GM18519 (cell line): ENCODE results near the gene DYSF.

Experiments
- ATAC-seq: cut with Tn5 transposase; IDR thresholded peaks from one replicate; pipeline ENCODE4 v1.9.1; 2021; ENCODE audit warnings: mild to moderate bottlenecking, moderate library complexity; ENCODE audit not compliant: unreplicated experiment, low FRiP score

DYSF gene

DNA sequence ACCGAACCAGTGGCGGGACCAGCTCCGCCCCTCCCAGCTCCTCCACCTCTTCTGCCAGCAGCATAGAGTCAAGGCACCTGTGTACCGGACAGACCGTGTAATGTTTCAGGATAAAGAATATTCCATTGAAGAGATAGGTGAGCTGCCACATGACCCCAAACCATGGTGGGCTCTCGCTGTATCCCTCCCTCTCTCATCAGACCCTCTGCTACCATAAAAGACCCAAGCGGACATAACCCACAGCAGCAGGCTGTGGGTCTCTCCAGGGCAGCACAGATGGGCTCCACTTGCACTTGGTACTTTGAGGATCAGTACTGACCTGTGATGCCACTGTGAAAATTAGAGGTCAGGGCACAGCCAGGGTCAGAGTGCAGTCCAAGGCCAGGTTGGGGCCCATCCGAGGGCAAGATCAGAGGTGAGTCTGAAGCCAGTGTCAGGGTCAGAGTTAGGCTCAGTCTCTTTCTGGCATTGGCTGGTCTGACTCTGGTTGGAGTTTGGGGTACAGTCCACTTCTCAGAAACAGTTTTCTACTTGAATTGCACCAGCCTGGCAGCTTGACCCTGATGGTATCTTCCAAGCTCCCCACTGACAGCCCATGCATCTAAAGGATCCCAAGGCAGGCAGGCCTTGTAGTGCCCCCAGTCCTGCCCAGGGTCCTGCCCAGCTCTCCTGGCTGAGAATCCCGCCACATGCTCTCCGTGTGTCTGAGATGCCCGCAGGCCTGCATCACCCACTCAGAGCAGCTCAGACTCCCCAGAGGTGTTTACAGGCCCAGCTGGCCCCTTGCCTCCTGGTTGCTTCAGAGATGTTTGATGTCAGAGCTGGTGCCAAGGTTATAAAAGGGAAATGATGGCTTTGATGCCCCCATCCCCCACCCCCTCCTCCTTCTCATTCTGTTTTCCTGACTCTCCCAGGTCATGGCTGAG, 212.1 kb downstream of the DYSF start:
- no peak for ATAC-seq

DNA sequence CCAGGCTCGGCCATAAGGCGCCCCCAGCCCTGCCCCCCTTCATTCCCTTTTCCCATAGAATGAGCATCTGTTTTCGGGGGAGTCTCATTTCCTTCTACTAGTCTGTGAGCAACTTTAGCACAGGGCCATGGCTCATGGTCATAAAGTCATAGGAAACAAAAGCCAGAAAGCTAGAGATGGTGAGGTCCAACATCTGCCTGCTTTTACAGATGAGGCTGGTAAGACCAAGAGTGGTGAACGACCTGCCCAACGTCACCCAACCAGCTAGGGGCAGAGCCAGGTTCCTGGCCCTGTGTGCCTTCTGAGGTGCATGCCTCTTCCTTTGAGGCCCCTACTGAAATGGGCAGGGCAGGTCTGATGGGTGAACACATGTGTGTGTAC, 212.7 kb downstream of the DYSF start:
- ATAC-seq, result no peak

DNA sequence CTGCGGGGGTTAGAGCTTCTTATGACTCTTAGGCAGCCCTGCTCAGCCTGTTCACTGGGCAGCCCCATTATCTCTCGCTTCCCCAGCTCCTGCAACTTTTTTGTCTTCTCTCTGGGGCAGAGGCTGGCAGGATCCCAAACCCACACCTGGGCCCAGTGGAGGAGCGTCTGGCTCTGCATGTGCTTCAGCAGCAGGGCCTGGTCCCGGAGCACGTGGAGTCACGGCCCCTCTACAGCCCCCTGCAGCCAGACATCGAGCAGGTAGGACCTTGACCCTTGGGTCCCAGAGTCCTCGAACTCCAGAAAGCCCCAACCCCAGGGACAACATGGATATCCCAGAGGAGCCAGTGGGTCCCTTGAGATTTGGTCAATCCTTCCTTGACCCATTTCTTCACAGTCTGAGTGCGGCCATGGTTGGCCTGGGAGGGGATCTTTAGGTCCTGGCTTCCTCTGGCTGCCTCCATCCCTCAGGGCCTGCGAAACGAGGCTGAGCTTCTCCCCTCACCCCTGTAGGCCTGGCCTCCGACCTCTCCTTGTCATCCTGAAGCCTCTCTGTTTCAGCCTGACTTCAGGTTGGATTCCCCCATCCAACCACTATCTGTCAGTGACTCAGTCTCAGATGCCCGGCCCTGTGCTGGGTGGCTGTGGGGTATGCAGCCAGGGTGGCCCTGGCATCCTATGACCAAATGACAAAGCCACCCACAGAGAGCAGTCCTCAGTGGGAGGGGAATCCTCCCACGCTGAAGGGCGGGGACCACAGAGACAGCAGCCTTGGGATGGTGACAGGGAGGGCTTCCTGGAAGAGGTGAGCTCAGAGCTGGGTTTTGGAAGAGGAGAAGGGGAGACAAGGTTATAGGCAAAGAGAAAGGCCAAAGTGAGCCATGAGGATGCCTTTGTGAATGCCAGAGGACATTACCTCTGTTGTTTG, 214.2 kb downstream of the DYSF start:
- no peak for ATAC-seq

DNA sequence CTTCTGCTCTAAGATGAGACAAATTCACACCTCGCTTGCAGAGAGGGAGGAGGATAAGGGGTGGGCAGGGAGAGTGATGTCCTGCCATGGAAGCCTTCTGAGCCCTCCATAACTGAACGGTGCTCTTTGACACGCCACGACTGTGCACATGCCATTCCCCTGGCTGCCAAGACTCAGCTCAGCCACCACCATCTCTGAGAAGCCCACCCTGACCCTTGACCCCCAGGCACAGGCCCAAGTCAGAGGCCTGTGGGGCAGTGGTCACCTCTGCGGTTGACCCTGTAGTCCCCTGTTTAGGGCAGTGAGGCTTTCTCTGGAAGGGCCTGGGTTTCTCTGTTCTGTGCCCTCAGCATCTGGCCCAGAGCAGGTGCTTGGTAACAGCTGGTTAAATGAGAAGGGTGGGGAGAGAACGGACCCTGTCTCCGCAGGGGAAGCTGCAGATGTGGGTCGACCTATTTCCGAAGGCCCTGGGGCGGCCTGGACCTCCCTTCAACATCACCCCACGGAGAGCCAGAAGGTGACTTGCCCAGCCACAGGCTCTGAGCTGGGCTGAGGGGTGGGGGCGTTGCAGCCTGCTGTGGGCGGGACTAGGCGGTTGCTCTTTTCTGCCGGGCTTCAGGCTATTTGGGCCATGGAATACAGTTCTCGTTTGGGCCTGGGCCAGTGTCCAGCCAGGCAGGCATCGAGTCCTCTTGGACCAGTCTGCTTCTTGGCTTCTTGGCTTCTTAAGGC, 215.1 kb downstream of the DYSF start:
- ATAC-seq, result no peak

DNA sequence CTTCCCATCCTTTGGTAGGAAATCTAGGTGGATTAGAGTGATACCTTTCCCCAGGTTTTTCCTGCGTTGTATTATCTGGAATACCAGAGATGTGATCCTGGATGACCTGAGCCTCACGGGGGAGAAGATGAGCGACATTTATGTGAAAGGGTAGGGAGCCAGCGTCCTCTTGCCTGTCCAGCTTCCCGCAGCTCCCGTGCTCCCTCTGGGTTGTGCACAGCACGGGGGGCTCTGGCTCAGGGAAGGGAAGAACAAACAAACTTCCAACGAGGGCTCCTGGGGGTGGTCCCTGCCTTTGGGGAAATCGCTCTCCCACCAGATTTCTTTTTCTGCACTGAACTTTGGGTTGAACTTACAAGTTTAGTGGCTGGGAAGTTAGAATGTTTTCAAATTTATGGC, 215.7 kb downstream of the DYSF start:
- no peak for ATAC-seq

DNA sequence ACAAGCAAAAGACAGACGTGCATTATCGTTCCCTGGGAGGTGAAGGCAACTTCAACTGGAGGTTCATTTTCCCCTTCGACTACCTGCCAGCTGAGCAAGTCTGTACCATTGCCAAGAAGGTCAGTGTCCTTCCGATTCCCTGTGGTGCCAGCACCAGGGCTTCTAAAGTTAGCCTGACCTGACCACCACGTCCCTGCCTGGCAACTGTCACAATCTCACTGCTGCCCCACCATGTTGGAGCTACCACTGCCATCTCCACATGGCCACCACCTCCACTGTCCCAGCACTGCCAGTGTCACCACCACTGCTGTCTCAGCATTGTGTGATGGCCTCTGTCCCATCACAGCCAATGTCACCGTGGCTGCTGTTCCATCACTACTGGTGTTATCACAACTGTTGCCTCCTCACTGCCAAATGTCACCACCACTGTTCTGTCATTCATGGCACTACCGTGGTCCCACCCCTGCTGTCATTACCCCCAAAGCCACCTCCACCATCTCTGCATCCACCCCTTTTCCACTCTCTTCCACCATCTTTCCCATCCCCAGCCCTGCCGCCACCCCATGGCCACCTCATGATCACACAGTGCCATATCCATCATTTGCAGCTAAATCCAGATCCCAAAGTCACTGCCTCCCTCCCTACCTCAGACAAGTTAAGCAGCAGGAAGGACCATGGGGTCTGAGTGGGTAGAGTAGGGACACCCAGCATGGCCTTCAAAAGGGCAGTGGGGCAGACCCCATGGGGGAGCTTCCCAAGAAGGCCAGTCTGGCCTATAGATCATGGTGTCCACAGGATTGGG, 216.5 kb downstream of the DYSF start:
- ATAC-seq, result no peak

DNA sequence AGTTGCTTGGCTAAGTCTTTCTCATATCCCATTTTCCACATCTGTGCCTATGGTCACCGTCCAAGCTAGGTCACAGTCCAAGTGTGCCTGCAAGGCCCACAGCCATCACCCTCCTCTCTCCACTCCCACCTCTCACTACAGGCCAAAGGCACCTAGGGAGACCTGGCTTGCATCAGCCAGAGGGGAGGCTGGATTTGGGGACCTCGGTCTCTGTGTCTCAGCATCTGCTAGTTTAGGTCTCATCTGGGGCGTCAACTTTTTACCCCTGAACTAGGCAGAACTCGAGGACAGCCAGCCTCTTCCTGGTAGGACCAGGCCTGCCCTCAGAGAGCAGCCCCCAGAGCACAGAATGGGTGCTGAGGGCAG, 217.1 kb downstream of the DYSF start:
- ATAC-seq, result no peak

DNA sequence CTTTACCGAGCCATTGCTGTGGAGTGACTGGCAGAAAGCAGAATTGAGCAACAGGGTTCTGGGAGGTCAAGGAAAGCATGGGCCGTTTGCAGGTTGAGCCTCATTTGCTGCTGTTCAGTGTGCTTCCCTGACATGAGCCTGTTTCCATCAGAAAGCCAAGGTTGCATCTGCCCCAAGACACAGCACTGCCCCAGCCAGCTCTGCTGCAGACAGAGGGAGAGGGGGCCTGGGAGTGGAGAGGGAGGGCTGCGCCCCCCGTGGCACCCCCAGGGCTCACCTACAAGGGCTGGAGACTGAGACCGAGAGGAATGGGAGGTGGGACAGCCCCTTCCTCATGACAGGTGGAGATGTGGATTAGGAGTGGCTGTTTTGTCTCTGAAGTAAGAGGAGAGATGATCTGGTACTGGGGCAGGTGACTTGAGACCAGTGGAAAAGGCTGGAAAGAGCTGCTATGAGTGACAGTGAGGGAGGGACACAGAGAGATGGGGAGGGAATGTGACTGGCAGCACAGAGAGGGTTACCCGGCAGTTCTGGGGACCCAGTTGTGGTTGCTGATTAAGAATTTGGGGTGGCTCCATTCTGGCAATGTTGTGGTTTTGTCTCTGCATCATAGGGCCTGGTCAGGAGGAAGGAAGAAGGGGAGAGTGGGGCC, 218.0 kb downstream of the DYSF start:
- ATAC-seq, result no peak

DNA sequence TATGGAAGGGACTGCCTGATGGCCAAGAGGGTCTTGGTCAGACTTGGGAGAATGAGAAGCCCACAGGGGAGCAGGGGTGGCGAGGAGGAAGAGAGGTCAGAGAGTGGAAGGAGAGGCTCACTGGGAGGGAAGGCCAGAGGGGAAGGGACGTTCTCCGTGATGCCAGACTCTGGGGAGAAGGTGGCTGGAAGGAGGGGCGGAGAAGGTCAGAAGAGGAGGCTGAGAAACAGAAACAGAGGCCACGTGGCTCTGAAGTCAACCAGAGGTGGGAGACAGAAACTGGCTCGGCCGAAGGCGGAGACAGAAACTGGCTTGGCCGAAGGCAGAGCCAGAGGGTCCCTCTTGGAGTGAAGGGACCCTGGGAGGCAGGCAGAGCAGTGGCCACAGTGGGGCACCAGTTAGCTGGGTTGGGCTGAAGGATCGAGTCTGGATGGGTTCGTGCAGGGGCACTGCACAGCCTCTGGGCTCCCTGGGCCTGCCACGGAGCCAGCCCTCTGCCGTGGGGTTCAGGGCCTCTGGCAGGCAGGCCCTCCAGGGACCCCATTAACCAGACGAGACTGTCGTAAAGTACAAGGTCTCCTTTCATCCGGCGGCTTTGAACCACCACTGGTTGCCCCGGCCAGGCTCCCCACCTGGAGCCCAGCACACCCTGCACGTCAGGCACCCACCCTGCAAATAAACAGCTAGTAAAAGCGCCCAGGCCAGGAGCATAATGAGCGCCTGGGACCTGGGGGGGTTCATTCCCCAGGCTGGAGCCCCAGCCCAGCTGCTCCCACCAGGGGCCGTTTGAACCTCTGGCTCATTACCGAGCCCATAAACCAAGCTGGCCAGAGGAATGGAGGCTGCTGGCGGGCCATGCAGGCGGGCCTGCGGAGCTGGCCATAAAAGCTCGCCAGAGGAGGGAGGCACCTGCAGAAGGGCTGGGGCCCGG, 218.8 kb downstream of the DYSF start:
- no peak for ATAC-seq

DNA sequence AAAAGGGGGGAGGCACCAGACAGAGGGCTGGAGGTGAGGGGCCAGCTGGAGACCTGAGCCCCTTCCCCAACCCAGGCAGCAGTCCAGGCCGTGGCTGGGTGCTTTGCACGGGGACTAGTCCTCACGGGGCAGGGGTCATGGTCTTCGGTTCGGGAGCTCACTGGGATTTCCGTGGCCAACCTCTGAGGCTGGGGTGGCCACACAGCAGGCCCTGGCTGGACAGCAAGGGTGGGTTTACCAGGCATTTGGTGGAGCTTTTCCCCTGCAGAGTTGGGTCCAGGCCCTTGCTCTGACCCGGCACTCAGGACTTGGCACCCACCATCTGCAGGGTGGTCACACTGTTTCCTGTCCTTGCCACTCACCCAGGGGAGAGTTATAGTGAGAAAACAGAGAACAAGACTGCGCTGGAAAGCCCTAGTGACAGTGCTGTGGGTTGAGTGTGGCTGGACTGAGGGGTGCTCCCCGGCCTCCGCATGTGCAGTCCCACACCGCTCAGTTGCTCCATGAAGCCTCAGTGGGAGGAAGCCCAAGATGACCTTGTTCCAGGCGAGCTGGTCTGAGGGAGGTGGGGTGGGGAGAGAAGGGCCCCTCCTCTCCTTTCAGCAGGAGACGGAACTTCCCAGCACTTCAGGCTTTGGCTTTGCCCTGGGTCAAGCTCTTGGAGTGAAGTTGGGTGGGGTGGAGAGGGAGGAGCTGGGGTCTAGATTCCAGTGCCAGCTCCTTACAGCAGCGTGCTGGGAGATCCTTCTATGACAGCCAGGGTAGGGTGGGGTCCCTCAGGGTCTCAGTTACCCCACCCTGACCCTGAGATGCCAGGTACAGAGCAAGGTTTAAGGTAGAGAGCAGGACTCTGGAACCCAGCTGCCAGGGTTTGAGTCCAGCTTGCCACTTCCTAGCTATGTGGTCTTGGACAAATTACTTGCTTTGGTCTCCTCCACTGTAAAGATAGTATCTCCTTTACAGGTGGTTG, 219.8 kb downstream of the DYSF start:
- ATAC-seq, result no peak

DNA sequence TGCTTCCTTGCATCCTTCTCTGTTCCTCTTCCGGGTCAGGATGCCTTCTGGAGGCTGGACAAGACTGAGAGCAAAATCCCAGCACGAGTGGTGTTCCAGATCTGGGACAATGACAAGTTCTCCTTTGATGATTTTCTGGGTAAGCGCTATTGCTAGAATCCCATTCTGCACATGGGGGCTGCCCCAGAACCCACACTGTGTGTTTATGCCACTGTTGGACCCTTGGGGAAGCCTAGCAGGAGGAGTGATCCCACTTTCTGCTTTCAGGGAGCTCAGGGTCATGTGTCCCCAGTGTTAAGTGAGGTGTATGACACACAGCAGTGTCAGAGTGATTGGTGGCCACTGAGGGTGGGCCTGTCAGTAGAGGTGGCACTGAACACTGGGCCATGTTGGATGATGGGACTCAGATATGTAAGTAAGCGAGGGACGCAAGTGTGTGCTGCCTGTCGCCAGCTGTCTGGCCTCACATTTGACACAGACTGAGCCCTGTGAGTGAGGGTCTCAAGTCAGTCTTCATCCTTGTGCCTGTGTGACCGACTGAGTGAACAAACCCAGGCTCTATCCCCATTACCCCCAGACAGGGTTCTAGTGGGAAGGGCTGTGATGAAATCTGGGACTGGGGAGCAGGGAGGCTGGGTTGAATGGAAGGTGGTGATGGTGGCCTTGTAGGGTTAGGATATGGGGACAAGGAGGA, 220.9 kb downstream of the DYSF start:
- ATAC-seq, result no peak

DNA sequence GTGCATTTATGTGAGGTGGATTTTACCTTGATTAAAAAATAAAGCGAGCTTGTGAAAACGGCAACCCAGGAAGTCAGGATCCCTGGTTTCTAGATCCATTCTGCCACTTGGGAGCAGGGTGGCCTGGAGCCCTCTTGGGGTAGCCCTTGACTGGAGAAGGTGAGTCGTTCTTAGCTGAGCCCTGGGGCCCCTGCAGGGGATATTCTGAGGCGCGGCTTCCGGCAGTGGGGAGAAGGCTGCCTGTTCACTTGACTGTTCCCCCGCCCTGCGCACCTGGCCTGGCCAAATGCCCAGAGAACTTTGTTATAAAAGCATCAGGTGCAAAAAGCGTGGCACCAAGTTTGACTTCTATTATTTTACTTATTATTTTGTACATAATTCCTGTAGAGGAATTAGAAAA, 221.9 kb downstream of the DYSF start:
- no peak for ATAC-seq

DNA sequence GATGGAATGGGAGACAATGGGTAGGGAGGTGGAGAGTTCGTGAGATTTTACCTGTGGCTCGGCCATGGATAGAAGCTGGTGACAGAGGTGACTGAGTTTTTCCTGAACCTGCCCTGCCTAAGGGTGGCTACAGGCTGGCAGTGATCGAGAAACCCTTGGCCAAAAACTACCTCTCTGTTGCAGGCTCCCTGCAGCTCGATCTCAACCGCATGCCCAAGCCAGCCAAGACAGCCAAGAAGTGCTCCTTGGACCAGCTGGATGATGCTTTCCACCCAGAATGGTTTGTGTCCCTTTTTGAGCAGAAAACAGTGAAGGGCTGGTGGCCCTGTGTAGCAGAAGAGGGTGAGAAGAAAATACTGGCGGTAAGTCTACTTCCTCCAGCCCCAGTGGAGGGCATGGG, 225.5 kb downstream of the DYSF start:
- ATAC-seq, result no peak

DNA sequence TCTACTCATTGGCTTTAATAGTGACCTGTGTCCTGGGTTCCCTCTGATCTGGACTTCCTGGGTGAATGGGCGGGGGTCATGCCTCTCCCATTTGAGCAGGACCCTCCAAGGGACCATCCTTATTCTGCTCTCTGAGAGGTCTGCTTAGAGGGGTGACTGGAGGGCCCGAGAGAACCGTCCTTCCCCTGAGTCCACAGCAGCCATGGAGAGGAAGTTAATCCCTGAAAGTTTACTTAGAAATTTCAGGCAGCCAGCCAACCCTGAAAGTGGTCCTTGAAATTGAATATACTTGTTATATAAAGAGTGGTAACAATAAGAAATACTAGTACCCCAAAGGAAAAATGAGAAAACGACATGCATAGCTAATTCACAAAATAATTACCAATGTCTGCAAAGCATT, 226.1 kb downstream of the DYSF start:
- ATAC-seq, result no peak

DNA sequence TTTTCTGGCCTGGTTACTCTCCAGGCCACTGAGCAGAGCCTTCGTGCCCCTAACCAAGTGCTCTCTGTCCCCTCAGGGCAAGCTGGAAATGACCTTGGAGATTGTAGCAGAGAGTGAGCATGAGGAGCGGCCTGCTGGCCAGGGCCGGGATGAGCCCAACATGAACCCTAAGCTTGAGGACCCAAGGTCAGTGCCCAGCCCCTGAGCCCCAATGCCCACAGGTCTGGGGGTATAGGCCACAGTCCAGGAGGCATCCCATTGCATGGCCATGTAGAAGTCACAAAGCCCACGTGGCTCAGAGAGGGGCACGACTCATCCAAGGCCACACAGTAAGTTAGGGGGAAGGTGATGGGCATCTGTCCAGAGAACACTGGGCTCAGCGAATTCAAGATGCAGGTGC, 227.6 kb downstream of the DYSF start:
- ATAC-seq, result no peak

DNA sequence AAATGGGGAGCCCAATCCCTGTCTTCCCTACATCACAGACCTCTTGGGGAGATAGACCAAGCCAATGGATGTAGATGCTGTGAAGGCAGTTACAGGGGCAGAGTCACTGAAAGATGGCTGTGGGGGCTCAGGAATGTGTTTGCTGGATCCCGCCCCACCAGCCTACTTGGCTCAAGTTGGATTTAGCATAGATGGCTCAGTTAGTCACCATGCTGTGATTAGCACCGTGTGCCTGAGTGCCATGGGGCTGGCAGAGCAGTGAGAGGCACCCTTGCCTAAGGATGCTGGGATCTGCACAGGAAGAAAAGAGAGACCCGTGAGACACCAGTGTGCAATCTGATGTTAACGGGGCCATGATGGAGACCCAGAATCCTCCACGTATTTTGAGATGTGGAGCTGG, 228.3 kb downstream of the DYSF start:
- ATAC-seq, result no peak

DNA sequence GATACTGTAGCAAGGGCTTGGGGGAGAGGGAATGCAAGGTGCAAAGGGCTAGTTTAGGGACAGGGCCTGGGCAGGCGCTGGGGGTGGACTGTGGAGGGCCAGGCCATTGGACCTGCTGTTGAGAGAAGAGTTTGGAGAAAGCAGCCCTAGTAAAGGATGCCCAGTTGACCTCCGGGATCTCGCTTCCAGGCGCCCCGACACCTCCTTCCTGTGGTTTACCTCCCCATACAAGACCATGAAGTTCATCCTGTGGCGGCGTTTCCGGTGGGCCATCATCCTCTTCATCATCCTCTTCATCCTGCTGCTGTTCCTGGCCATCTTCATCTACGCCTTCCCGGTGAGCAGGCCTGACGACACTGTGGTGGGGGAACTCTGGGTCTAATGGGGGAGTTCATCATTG, 229.0 kb downstream of the DYSF start:
- ATAC-seq, result no peak
